Measurements from ENCODE around the gene C1QTNF6.
A peak's percentile ranks its signal among the peaks of the same experiment; 100 is the strongest.

Gene C1QTNF6

GRCh38 chr22:37162221-37163095 is 25.6 kb downstream of the C1QTNF6 start:
- DNase-seq: peak; percentile 78

GRCh38 chr22:37161443-37161842 is 26.6 kb downstream of the C1QTNF6 start:
- ATAC-seq (no peak), DNase-seq (peak; percentile 48)

More at GRCh38 chr22:37162221-37163095, 25.6 kb downstream of the C1QTNF6 start:
- peak; percentile 68 for ATAC-seq

GRCh38 chr22:37160027-37160426 is 28.0 kb downstream of the C1QTNF6 start:
- no peak for DNase-seq
- no peak for ATAC-seq

GRCh38 chr22:37158963-37159290 is 29.1 kb downstream of the C1QTNF6 start:
- DNase-seq: no peak
- no peak for ATAC-seq

- DNase-seq: no peak
- ATAC-seq: no peak
These were observed 30.3 kb downstream of the C1QTNF6 start for GRCh38 chr22:37157516-37158285.

- ATAC-seq (no peak), DNase-seq (no peak)
These were observed 31.2 kb downstream of the C1QTNF6 start for GRCh38 chr22:37156686-37157435.

GRCh38 chr22:37155971-37156370 is 32.1 kb downstream of the C1QTNF6 start:
- ATAC-seq (no peak), DNase-seq (no peak)

GRCh38 chr22:37154925-37155712 is 32.9 kb downstream of the C1QTNF6 start:
- DNase-seq (no peak), ATAC-seq (peak; percentile 77)

- DNase-seq (no peak), ATAC-seq (no peak)
These were observed 34.1 kb downstream of the C1QTNF6 start for GRCh38 chr22:37153901-37154300.

- ATAC-seq: no peak
- no peak for DNase-seq
These were observed 36.6 kb downstream of the C1QTNF6 start for GRCh38 chr22:37151401-37151800.

- DNase-seq: no peak
- ATAC-seq: no peak
These were observed 37.3 kb downstream of the C1QTNF6 start for GRCh38 chr22:37150701-37151100.

- no peak for DNase-seq
- peak; percentile 1 for ATAC-seq
These were observed 39.0 kb downstream of the C1QTNF6 start for GRCh38 chr22:37148742-37149665.

GRCh38 chr22:37148031-37148651 is 39.9 kb downstream of the C1QTNF6 start:
- ATAC-seq (no peak), DNase-seq (no peak)

- DNase-seq: no peak
- no peak for ATAC-seq
These were observed 40.7 kb downstream of the C1QTNF6 start for GRCh38 chr22:37147186-37147990.

GRCh38 chr22:37146507-37147180 is 41.4 kb downstream of the C1QTNF6 start:
- ATAC-seq: no peak

GRCh38 chr22:37146051-37146385 is 42.0 kb downstream of the C1QTNF6 start:
- ATAC-seq (no peak), DNase-seq (no peak)

More at GRCh38 chr22:37146507-37147180, 41.4 kb downstream of the C1QTNF6 start:
- DNase-seq: no peak

GRCh38 chr22:37145180-37146050 is 42.6 kb downstream of the C1QTNF6 start:
- ATAC-seq (no peak), DNase-seq (no peak)

- no peak for DNase-seq
- no peak for ATAC-seq
These were observed 43.9 kb downstream of the C1QTNF6 start for GRCh38 chr22:37144180-37144554.

Measured in stimulated activated naive CD8-positive, alpha-beta T cell treated with anti-CD3 and anti-CD28 coated beads, Interleukin-15, Interleukin-2, amounts not matched to agents 100 U/mL and 50 U/mL, for 24 hours (primary cell).